IMR-90 (cell line): Measurements from ENCODE around the gene ROBO3. TPM values are rescaled to one million over a fixed set of nuclear protein-coding genes. Genes with fewer than 3 reads are reported as not detected.

Source experiments
- ATAC-seq: fragments of 200-7000 bp; cut with Tn5 transposase; 2 replicates; pipeline ENCODE4 v1.9.1; 2020; ENCODE audit warnings: low read depth, mild to moderate bottlenecking, moderate library complexity
- BruUV-seq: library from RNA; stranded (reverse); fragments of 400-500 nt; replicated peaks from 2 replicates; lab custom pipeline; 2021; lab: Mats Ljungman, UMichigan
- CTCF ChIA-PET: fragments of 300-600 bp; formaldehyde crosslinking; extraction: SDS; loops from one replicate; lab custom pipeline; 2021; ENCODE audit warnings: antibody characterized with exemption; lab: Yijun Ruan, JAX
- POLR2A ChIA-PET: fragments of 300-600 bp; sonication (Branson Sonifier 250); formaldehyde crosslinking; loops from one replicate; lab custom pipeline; 2022; ENCODE audit warnings: antibody characterized with exemption; ENCODE audit not compliant: unreplicated experiment; lab: Charles Lee
- DNase-seq: peaks from one replicate; pipeline ENCODE4 v3.0.0; 2013
- H2AFZ ChIP-seq: replicated peaks from 2 replicates; pipeline ENCODE3; 2013; ENCODE audit warnings: low read length, mild to moderate bottlenecking; ENCODE audit not compliant: poor library complexity
- H2AK5ac ChIP-seq: 2 replicates; pipeline ENCODE4 v1.6.1; 2013; ENCODE audit warnings: low read depth, low read length, inconsistent platforms
- H2AK9ac ChIP-seq: replicated peaks from 2 replicates; pipeline ENCODE3; 2013; ENCODE audit warnings: mild to moderate bottlenecking, low read depth, low read length, moderate library complexity; ENCODE audit not compliant: poor library complexity
- H2BK120ac ChIP-seq: 2 replicates; pipeline ENCODE4 v1.6.1; 2013; ENCODE audit warnings: low read depth, low read length, inconsistent platforms
- H2BK15ac ChIP-seq: 3 replicates; pipeline ENCODE4 v1.6.1; 2013; ENCODE audit warnings: low read depth, low read length, inconsistent platforms
- H2BK20ac ChIP-seq: 2 replicates; pipeline ENCODE4 v1.6.1; 2013; ENCODE audit warnings: low read depth, mild to moderate bottlenecking, inconsistent platforms, low read length, moderate library complexity
- H2BK5ac ChIP-seq: 2 replicates; pipeline ENCODE4 v1.6.1; 2013; ENCODE audit warnings: mild to moderate bottlenecking, low read depth, low read length, inconsistent platforms; ENCODE audit not compliant: poor library complexity, severe bottlenecking
- H3K14ac ChIP-seq: replicated peaks from 2 replicates; pipeline ENCODE4 v1.6.1; 2013; ENCODE audit warnings: low read depth, low read length, inconsistent platforms
- H3K18ac ChIP-seq: 2 replicates; pipeline ENCODE4 v1.6.1; 2013; ENCODE audit warnings: low read depth, low read length, control low read depth
- H3K23ac ChIP-seq: 2 replicates; pipeline ENCODE4 v1.6.1; 2013; ENCODE audit warnings: low read depth, low read length, inconsistent platforms
- H3K27ac ChIP-seq: 2 replicates; pipeline ENCODE4 v1.5.1; 2013; ENCODE audit warnings: mild to moderate bottlenecking, control low read depth, low read length; ENCODE audit not compliant: insufficient read depth
- H3K27me3 ChIP-seq: 2 replicates; pipeline ENCODE4 v1.6.1; 2013; ENCODE audit warnings: low read length; ENCODE audit not compliant: control insufficient read depth, insufficient read depth
- H3K36me3 ChIP-seq: 2 replicates; pipeline ENCODE4 v1.6.1; 2013; ENCODE audit warnings: low read length, mixed read lengths; ENCODE audit not compliant: control insufficient read depth, insufficient read depth
- H3K4ac ChIP-seq: 2 replicates; pipeline ENCODE4 v1.6.1; 2013; ENCODE audit warnings: low read depth, low read length, inconsistent platforms
- H3K4me1 ChIP-seq: 2 replicates; pipeline ENCODE4 v1.6.1; 2013; ENCODE audit warnings: low read length, mixed read lengths; ENCODE audit not compliant: control insufficient read depth, insufficient read depth
- H3K4me2 ChIP-seq: 2 replicates; pipeline ENCODE4 v1.6.1; 2013; ENCODE audit warnings: low read depth, mild to moderate bottlenecking, control low read depth, low read length, moderate library complexity
- H3K4me3 ChIP-seq: 2 replicates; pipeline ENCODE4 v1.5.1; 2013; ENCODE audit warnings: low read depth, mild to moderate bottlenecking, control low read depth, low read length, moderate library complexity; ENCODE audit not compliant: insufficient read depth
- H3K56ac ChIP-seq: 2 replicates; pipeline ENCODE4 v1.6.1; 2013; ENCODE audit warnings: low read length, inconsistent platforms; ENCODE audit not compliant: insufficient read depth; ENCODE audit errors: extremely low read depth
- H3K79me1 ChIP-seq, 2 experiments: 2 replicates each; pipeline ENCODE4 v1.6.1; 2013; ENCODE audit warnings: low read length in 2 of 2, inconsistent platforms in 1 of 2, low read depth in 1 of 2
- H3K9ac ChIP-seq: 2 replicates; pipeline ENCODE4 v1.6.1; 2013; ENCODE audit warnings: low read depth, low read length, control low read depth
- H3K9me1 ChIP-seq: 2 replicates; pipeline ENCODE4 v1.6.1; 2013; ENCODE audit warnings: low read length, inconsistent platforms; ENCODE audit not compliant: insufficient read depth
- H3K9me3 ChIP-seq: 2 replicates; pipeline ENCODE4 v1.6.1; 2013; ENCODE audit warnings: low read length; ENCODE audit not compliant: control insufficient read depth, insufficient read depth
- H4K20me1 ChIP-seq: 2 replicates; pipeline ENCODE4 v1.6.1; 2013; ENCODE audit warnings: low read length, inconsistent platforms; ENCODE audit not compliant: insufficient read depth
- H4K5ac ChIP-seq: 2 replicates; pipeline ENCODE4 v1.6.1; 2013; ENCODE audit warnings: mild to moderate bottlenecking, low read depth, low read length, control low read depth
- H4K8ac ChIP-seq, 2 experiments: 2 replicates each; pipeline ENCODE4 v1.6.1; 2013; ENCODE audit warnings: low read depth in 2 of 2, low read length in 2 of 2, control low read depth in 1 of 2, inconsistent platforms in 1 of 2
- H4K91ac ChIP-seq: 2 replicates; pipeline ENCODE4 v1.6.1; 2013; ENCODE audit warnings: low read depth, low read length, inconsistent platforms; ENCODE audit not compliant: insufficient read depth
- BHLHE40 ChIP-seq: fragments of 150-350 bp; IDR thresholded peaks from 2 replicates; pipeline ENCODE4 v1.6.1; 2016; ENCODE audit warnings: mild to moderate bottlenecking, low read depth, low read length
- NFE2L2 ChIP-seq: fragments of 150-350 bp; IDR thresholded peaks from 2 replicates; pipeline ENCODE4 v1.6.1; 2016; ENCODE audit warnings: low read depth, mild to moderate bottlenecking, low read length
- POLR2A ChIP-seq: IDR thresholded peaks from 2 replicates; pipeline ENCODE4 v1.6.1; 2012; ENCODE audit warnings: mild to moderate bottlenecking, low read depth, low read length
- RAD21 ChIP-seq: IDR thresholded peaks from 2 replicates; pipeline ENCODE4 v1.6.1; 2012; ENCODE audit warnings: low read length, improper control_type of control experiment
- WGBS, 2 experiments: methylation state at CpG; one replicate each; pipeline versions ENCODE4 v1.1.5 to v1.1.7; 2013; ENCODE audit warnings: missing lambda C conversion rate in 2 of 2; ENCODE audit not compliant: insufficient read length in 1 of 2; ENCODE audit errors: extremely low coverage in 2 of 2; 5-methylcytosine and 5-hydroxymethylcytosine counted together
- dilution Hi-C: fragments of 300-500 bp; cut with HindIII; formaldehyde crosslinking; loops from one replicate; pipeline ENCODE4 v1.14.3; 2018; ENCODE audit warnings: low sequenced_read_pairs; ENCODE audit not compliant: unreplicated experiment
- in situ Hi-C: fragments of 300-500 bp; cut with MboI; formaldehyde crosslinking; loops from 3 replicates; pipeline ENCODE4 v1.14.3; 2019; ENCODE audit warnings: low sequenced_read_pairs, inconsistent platforms, mixed read lengths
- intact Hi-C: fragments of 100-400 bp; cut with micrococcal nuclease; formaldehyde crosslinking; loops from 2 replicates; pipeline ENCODE4 v1.10.0; 2022
- polyA plus RNA-seq, 3 experiments: library from polyadenylated mRNA; depleted of rRNA; stranded (reverse); fragments of >200 nt; gene quantifications; 2 replicates each; pipeline ENCODE4 v1.2.3, GENCODE V29; 2012; ENCODE audit warnings: low replicate concordance in 1 of 3
- total RNA-seq: library from RNA; depleted of rRNA; stranded (reverse); fragments of >200 nt; gene quantifications from 2 replicates; pipeline ENCODE4 v1.2.3, GENCODE V29; 2012
- TF ChIP-seq, protein P1 (sequence below): fragments of 150-350 bp; IDR thresholded peaks from 2 replicates; pipeline ENCODE4 v1.6.1; 2016; ENCODE audit warnings: low read depth, mild to moderate bottlenecking, low read length, moderate library complexity, borderline replicate concordance
- TF ChIP-seq, protein P2 (sequence below): conservative IDR thresholded peaks from 2 replicates; pipeline ENCODE4 v1.5.1; 2012; ENCODE audit warnings: mild to moderate bottlenecking, low read depth, low read length, improper control_type of control experiment

ROBO3 gene
- total and polyA plus RNA-seq, 2 of the 4 experiments (the other 2 are of a cell fraction), result 12.0 to 54.1 TPM

DNA sequence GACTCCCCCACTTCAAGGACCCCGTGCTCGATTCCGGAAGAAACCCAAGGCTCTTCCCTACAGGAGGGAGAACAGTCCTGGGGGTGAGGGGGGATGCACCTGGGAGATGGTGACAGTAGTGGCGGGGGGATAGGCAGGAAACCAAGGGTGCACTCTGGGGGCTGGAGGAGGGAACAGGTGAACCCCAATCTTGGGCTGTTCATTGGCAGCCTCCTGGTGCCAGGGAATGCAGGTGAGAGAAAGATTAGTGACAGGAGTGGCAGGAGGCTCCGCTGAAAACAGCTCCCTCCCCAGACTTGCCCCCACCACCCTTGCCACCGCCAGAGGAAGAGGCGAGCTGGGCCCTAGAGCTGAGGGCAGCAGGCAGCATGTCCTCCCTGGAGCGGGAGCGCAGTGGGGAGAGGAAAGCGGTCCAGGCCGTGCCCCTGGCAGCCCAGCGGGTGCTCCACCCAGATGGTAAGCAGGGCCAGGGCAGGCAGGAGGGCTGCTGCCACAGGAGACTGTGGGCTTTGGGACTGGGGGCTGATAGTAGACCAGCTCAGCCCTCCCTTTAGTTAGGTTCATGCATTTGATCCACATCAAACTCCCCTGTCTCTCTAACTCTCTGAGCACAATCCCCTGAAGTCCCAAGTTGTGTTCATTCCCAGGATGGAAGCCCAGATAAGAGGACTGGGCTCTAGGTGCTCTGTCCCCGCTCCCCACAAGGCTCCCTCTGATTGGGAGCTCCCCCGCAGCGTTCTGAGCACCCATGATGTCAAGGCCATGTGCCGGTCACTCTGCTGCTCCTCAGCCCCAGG lies 14.5 kb downstream of the ROBO3 start:
- H3K27me3 ChIP-seq, result no peaks in the 10 kb centered on the region; the same call in 1 of the 2 replicates
- no peak overlapping the region for H4K8ac ChIP-seq
- no peak overlapping the region for H2BK5ac ChIP-seq
- no peaks in the 10 kb centered on the region for H3K9me3 ChIP-seq
- no peak overlapping the region for H3K4me2 ChIP-seq
- H3K9ac ChIP-seq, result no peak overlapping the region
- no peak overlapping the region for H3K56ac ChIP-seq
- H3K79me1 ChIP-seq, result peaks cover 6 to 21% of the 10 kb centered on the region in 2 experiments; a peak in 3 of 4 replicates
- no peak for DNase-seq
- ChIA-PET CTCF (no interaction called here), POLR2A (no interaction called here)
- no peak overlapping the region for H4K91ac ChIP-seq
- dilution Hi-C loops (no loop called here), in situ Hi-C loops (loop anchor here (5.0 kb wide), 1 partner anchor 73 kb away; the partner anchor contains the start of gene CCDC15), intact Hi-C loops (loop anchor here (5.0 to 10.0 kb wide), 2 partner anchors 263 to 525 kb away; no protein-coding TSS in a partner anchor)
- no peak overlapping the region for H3K23ac ChIP-seq
- H4K20me1 ChIP-seq, result no peaks in the 10 kb centered on the region
- H3K4me3 ChIP-seq, result no peak overlapping the region
- BruUV-seq, result no TSS peak
- no peak overlapping the region for H2AK9ac ChIP-seq
- H2BK15ac ChIP-seq, result no peak overlapping the region
- 91% methylated on average over 4 of the region's 16 CpGs; no CpG with 5 or more reads in 1 of the 2 experiments for WGBS, 2 experiments
- H3K4ac ChIP-seq, result no peak overlapping the region
- H2BK120ac ChIP-seq, result no peak overlapping the region
- H2BK20ac ChIP-seq, result no peak overlapping the region
- ATAC-seq, result no peak
- H3K18ac ChIP-seq, result no peak overlapping the region
- H2AK5ac ChIP-seq, result peak overlapping the region; percentile 14; the same call in 1 of the 2 replicates
- peaks cover 3% of the 10 kb centered on the region; the same call in 1 of the 2 replicates for H3K9me1 ChIP-seq
- H2AFZ ChIP-seq, result no peak overlapping the region
- H3K27ac ChIP-seq, result no peak overlapping the region
- H3K36me3 ChIP-seq, result no peaks in the 10 kb centered on the region
- H3K4me1 ChIP-seq, result peaks cover 3% of the 10 kb centered on the region
- no peak overlapping the region for H4K5ac ChIP-seq
- H3K14ac ChIP-seq, result no peak overlapping the region
- TF ChIP-seq, protein P1, sequence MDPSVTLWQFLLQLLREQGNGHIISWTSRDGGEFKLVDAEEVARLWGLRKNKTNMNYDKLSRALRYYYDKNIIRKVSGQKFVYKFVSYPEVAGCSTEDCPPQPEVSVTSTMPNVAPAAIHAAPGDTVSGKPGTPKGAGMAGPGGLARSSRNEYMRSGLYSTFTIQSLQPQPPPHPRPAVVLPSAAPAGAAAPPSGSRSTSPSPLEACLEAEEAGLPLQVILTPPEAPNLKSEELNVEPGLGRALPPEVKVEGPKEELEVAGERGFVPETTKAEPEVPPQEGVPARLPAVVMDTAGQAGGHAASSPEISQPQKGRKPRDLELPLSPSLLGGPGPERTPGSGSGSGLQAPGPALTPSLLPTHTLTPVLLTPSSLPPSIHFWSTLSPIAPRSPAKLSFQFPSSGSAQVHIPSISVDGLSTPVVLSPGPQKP, result no peak
- TF ChIP-seq BHLHE40, result no peak
- no peak for TF ChIP-seq POLR2A
- no peak for TF ChIP-seq NFE2L2
- TF ChIP-seq RAD21, result no peak
- TF ChIP-seq, protein P2, sequence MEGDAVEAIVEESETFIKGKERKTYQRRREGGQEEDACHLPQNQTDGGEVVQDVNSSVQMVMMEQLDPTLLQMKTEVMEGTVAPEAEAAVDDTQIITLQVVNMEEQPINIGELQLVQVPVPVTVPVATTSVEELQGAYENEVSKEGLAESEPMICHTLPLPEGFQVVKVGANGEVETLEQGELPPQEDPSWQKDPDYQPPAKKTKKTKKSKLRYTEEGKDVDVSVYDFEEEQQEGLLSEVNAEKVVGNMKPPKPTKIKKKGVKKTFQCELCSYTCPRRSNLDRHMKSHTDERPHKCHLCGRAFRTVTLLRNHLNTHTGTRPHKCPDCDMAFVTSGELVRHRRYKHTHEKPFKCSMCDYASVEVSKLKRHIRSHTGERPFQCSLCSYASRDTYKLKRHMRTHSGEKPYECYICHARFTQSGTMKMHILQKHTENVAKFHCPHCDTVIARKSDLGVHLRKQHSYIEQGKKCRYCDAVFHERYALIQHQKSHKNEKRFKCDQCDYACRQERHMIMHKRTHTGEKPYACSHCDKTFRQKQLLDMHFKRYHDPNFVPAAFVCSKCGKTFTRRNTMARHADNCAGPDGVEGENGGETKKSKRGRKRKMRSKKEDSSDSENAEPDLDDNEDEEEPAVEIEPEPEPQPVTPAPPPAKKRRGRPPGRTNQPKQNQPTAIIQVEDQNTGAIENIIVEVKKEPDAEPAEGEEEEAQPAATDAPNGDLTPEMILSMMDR, result no peak
